Measurements from ENCODE around the gene DAPK2.

The DAPK2 gene

DNA sequence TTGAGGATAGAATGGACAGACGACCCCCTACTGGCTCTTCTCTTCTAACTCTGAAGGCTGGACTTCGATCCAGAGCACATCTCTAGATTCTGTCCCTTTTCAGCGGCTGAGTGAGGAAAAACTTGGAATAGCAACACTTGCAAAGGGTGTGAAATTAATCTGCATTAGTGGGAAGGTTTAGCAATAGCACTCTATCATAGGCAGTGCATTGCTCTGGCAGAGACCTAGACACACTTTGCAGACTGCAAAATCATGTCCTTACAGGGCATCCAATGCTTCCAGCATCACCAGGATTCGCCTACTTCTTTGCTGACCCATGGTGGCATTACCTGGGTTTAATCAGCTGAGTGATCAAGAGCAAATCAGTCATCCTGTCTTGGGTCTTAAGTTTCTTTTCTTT, 43.1 kb downstream of the DAPK2 start:
- H3K27ac ChIP-seq (ENCODE audit: low read length, poor library complexity, severe bottlenecking): no peak overlapping the region
- H3K27me3 ChIP-seq (ENCODE audit: control insufficient read depth in 1 of 2, insufficient read depth in 1 of 2, low read length in 2 of 2): peaks cover 0 to 54% of the 10 kb centered on the region in 2 experiments
- no peak overlapping the region for H2AFZ ChIP-seq (ENCODE audit: low read depth, low read length)
- H2BK15ac ChIP-seq (ENCODE audit: low read depth, poor library complexity, severe bottlenecking): no peak overlapping the region
- no peak overlapping the region for H3K18ac ChIP-seq (ENCODE audit: low read depth in 1 of 2, low read length in 2 of 2)
- no peak overlapping the region for H2AK5ac ChIP-seq (ENCODE audit: low read length, severe bottlenecking)
- H3K23ac ChIP-seq (ENCODE audit: low read length in 2 of 2): no peak overlapping the region
- no peak overlapping the region for H2BK120ac ChIP-seq (ENCODE audit: low read depth, low read length)
- no peaks in the 10 kb centered on the region for H3K9me3 ChIP-seq (ENCODE audit: control insufficient read depth, low read length)
- H3K79me1 ChIP-seq (replicated peaks; ENCODE audit: low read length, poor library complexity, severe bottlenecking): no peaks in the 10 kb centered on the region
- H3K14ac ChIP-seq (ENCODE audit: low read length in 2 of 2): no peak overlapping the region
- no peak overlapping the region for H3K4me2 ChIP-seq (ENCODE audit: low read length, poor library complexity, severe bottlenecking)
- H3K9ac ChIP-seq (ENCODE audit: low read length): no peak overlapping the region
- no peak overlapping the region for H3K4ac ChIP-seq (ENCODE audit: low read depth in 1 of 2, low read length in 2 of 2)
- H2BK5ac ChIP-seq (ENCODE audit: low read depth, low read length, poor library complexity, severe bottlenecking): no peak overlapping the region
- no peak overlapping the region for H2BK12ac ChIP-seq (ENCODE audit: low read length in 2 of 2)
- H4K8ac ChIP-seq (ENCODE audit: low read length): no peak overlapping the region
- no peak overlapping the region for H3K4me3 ChIP-seq (ENCODE audit: insufficient read depth in 1 of 2, low read depth in 1 of 2, low read length in 2 of 2)
- no peak for DNase-seq
- H3K4me1 ChIP-seq (ENCODE audit: control insufficient read depth, insufficient read depth, low read depth, low read length): peaks cover 10% of the 10 kb centered on the region
- H3K36me3 ChIP-seq (ENCODE audit: control insufficient read depth in 1 of 2, insufficient read depth in 2 of 2, low read depth in 1 of 2, low read length in 2 of 2): no peaks in the 10 kb centered on the region
- no peak overlapping the region for H4K91ac ChIP-seq (ENCODE audit: low read length)
- 93% methylated on average over 3 of the region's 4 CpGs for WGBS

DNA sequence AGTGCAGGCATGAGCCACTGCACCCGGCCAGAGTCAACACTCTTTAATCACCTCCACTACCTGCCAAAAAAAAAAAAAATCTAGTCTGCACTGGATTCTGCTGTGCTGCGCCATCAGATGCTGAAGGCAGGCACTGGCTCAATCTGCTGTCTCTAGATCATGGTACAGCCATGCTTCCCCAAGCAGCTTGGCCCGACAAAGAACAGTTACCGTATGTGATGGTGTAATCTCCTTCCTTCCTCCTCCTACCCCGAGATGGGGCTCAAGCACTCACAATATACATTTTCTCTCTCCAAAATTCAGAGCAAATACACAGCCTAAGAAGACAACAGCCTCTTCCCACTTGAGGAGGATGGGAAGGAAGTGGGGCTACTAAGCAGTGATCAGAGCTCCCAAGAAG, 45.1 kb downstream of the DAPK2 start:
- Histone ChIP-seq H3K9me3 (ENCODE audit: control insufficient read depth, low read length) (no peaks in the 10 kb centered on the region), H3K79me1 (replicated peaks; ENCODE audit: low read length, poor library complexity, severe bottlenecking) (no peaks in the 10 kb centered on the region), H2AK5ac (ENCODE audit: low read length, severe bottlenecking) (no peak overlapping the region), H3K23ac (ENCODE audit: low read length in 2 of 2) (no peak overlapping the region), H3K18ac (ENCODE audit: low read depth in 1 of 2, low read length in 2 of 2) (no peak overlapping the region), H3K9ac (ENCODE audit: low read length) (no peak overlapping the region), H2BK15ac (ENCODE audit: low read depth, poor library complexity, severe bottlenecking) (no peak overlapping the region), H3K4me1 (ENCODE audit: control insufficient read depth, insufficient read depth, low read depth, low read length) (peaks cover 12% of the 10 kb centered on the region), H3K36me3 (ENCODE audit: control insufficient read depth in 1 of 2, insufficient read depth in 2 of 2, low read depth in 1 of 2, low read length in 2 of 2) (no peaks in the 10 kb centered on the region), H3K27me3 (ENCODE audit: control insufficient read depth in 1 of 2, insufficient read depth in 1 of 2, low read length in 2 of 2) (peaks cover 0 to 53% of the 10 kb centered on the region in 2 experiments), H2BK5ac (ENCODE audit: low read depth, low read length, poor library complexity, severe bottlenecking) (no peak overlapping the region), H3K4me3 (ENCODE audit: insufficient read depth in 1 of 2, low read depth in 1 of 2, low read length in 2 of 2) (no peak overlapping the region), H3K4me2 (ENCODE audit: low read length, poor library complexity, severe bottlenecking) (no peak overlapping the region), H4K91ac (ENCODE audit: low read length) (no peak overlapping the region), H3K14ac (ENCODE audit: low read length in 2 of 2) (no peak overlapping the region), H2AFZ (ENCODE audit: low read depth, low read length) (no peak overlapping the region), H2BK120ac (ENCODE audit: low read depth, low read length) (no peak overlapping the region), H3K4ac (ENCODE audit: low read depth in 1 of 2, low read length in 2 of 2) (no peak overlapping the region), H2BK12ac (ENCODE audit: low read length in 2 of 2) (no peak overlapping the region), H4K8ac (ENCODE audit: low read length) (no peak overlapping the region), H3K27ac (ENCODE audit: low read length, poor library complexity, severe bottlenecking) (no peak overlapping the region)
- 79% methylated on average over 5 of the region's 5 CpGs for WGBS
- DNase-seq: no peak

DNA sequence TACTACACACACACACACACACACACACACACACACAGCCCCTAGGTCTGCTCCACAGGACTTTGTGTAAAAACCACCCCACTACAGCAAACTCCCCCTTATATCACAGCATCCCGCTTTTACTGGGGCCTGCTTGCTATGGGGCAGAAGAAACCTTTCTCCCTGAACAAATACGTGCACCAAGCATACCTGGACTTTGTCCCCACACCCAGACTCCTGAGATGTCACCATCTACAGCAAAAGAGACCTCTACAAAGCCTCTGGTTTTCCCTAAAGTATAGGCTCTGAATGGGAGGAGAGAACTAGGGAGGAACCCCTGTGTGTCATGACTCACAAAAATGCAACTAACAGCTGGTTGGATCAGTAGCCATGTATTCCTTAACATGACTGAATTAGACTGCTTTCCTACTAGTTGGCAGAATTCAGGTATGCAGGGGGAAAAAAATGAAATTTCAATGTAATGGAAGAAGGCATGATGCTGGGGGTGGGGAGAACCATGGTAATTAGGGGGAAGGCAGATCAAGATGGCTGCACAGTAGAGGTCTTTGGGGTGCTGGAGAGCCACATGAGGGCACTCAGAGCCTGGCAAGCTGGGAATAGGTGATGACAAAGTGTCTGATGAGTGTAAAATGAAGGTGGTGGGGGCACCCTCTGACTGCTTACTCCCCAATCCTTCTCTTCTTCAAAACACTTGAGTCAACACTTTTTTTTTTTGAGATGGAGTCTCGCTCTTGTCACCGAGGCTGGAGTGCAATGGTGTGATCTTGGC, 45.9 kb downstream of the DAPK2 start:
- Histone ChIP-seq H2AFZ (ENCODE audit: low read depth, low read length) (no peak overlapping the region), H3K79me1 (replicated peaks; ENCODE audit: low read length, poor library complexity, severe bottlenecking) (no peaks in the 10 kb centered on the region), H3K9ac (ENCODE audit: low read length) (no peak overlapping the region), H3K4me3 (ENCODE audit: insufficient read depth in 1 of 2, low read depth in 1 of 2, low read length in 2 of 2) (no peak overlapping the region), H2BK5ac (ENCODE audit: low read depth, low read length, poor library complexity, severe bottlenecking) (no peak overlapping the region), H3K27me3 (ENCODE audit: control insufficient read depth in 1 of 2, insufficient read depth in 1 of 2, low read length in 2 of 2) (peaks cover 0 to 48% of the 10 kb centered on the region in 2 experiments), H3K27ac (ENCODE audit: low read length, poor library complexity, severe bottlenecking) (no peak overlapping the region), H4K91ac (ENCODE audit: low read length) (no peak overlapping the region), H3K4me1 (ENCODE audit: control insufficient read depth, insufficient read depth, low read depth, low read length) (peaks cover 12% of the 10 kb centered on the region), H3K14ac (ENCODE audit: low read length in 2 of 2) (no peak overlapping the region), H2BK12ac (ENCODE audit: low read length in 2 of 2) (no peak overlapping the region), H3K36me3 (ENCODE audit: control insufficient read depth in 1 of 2, insufficient read depth in 2 of 2, low read depth in 1 of 2, low read length in 2 of 2) (no peaks in the 10 kb centered on the region), H4K8ac (ENCODE audit: low read length) (no peak overlapping the region), H3K9me3 (ENCODE audit: control insufficient read depth, low read length) (no peaks in the 10 kb centered on the region), H2BK120ac (ENCODE audit: low read depth, low read length) (no peak overlapping the region), H3K4ac (ENCODE audit: low read depth in 1 of 2, low read length in 2 of 2) (no peak overlapping the region), H2BK15ac (ENCODE audit: low read depth, poor library complexity, severe bottlenecking) (no peak overlapping the region), H3K23ac (ENCODE audit: low read length in 2 of 2) (no peak overlapping the region), H3K4me2 (ENCODE audit: low read length, poor library complexity, severe bottlenecking) (no peak overlapping the region), H2AK5ac (ENCODE audit: low read length, severe bottlenecking) (no peak overlapping the region), H3K18ac (ENCODE audit: low read depth in 1 of 2, low read length in 2 of 2) (no peak overlapping the region)
- 91% methylated on average over 3 of the region's 4 CpGs for WGBS
- DNase-seq: no peak

DNA sequence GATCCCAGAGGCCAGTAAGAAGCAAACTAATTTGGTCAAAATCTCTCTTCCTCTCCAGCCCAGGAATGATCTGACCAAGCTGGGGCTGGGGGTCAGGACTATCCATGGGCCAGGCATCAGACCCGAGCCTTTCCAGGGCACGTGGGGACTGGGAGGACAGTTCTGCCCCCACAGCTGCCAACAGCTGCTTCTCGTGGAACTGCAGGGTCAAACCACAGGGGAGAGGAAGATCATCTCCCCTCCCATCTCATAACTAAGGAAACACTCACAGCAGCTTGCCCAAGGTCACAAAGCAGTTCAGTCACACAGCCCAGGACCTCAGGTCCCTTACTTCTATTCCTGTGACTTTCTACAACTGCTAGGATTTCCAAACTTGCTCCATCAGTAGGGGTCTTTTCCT, 47.1 kb downstream of the DAPK2 start:
- H2AK5ac ChIP-seq (ENCODE audit: low read length, severe bottlenecking): no peak overlapping the region
- no peaks in the 10 kb centered on the region for H3K36me3 ChIP-seq (ENCODE audit: control insufficient read depth in 1 of 2, insufficient read depth in 2 of 2, low read depth in 1 of 2, low read length in 2 of 2)
- H3K4ac ChIP-seq (ENCODE audit: low read depth in 1 of 2, low read length in 2 of 2): no peak overlapping the region
- WGBS: 19% methylated on average over 3 of the region's 3 CpGs
- no peak overlapping the region for H4K8ac ChIP-seq (ENCODE audit: low read length)
- H3K18ac ChIP-seq (ENCODE audit: low read depth in 1 of 2, low read length in 2 of 2): no peak overlapping the region
- peaks cover 0 to 36% of the 10 kb centered on the region in 2 experiments for H3K27me3 ChIP-seq (ENCODE audit: control insufficient read depth in 1 of 2, insufficient read depth in 1 of 2, low read length in 2 of 2)
- H2AFZ ChIP-seq (ENCODE audit: low read depth, low read length): no peak overlapping the region
- no peak overlapping the region for H3K27ac ChIP-seq (ENCODE audit: low read length, poor library complexity, severe bottlenecking)
- no peak overlapping the region for H3K4me2 ChIP-seq (ENCODE audit: low read length, poor library complexity, severe bottlenecking)
- H2BK5ac ChIP-seq (ENCODE audit: low read depth, low read length, poor library complexity, severe bottlenecking): no peak overlapping the region
- H4K91ac ChIP-seq (ENCODE audit: low read length): no peak overlapping the region
- no peak overlapping the region for H2BK120ac ChIP-seq (ENCODE audit: low read depth, low read length)
- H3K4me3 ChIP-seq (ENCODE audit: insufficient read depth in 1 of 2, low read depth in 1 of 2, low read length in 2 of 2): no peak overlapping the region
- no peak overlapping the region for H2BK15ac ChIP-seq (ENCODE audit: low read depth, poor library complexity, severe bottlenecking)
- no peaks in the 10 kb centered on the region for H3K79me1 ChIP-seq (replicated peaks; ENCODE audit: low read length, poor library complexity, severe bottlenecking)
- no peak overlapping the region for H3K23ac ChIP-seq (ENCODE audit: low read length in 2 of 2)
- H3K9me3 ChIP-seq (ENCODE audit: control insufficient read depth, low read length): no peaks in the 10 kb centered on the region
- H2BK12ac ChIP-seq (ENCODE audit: low read length in 2 of 2): no peak overlapping the region
- DNase-seq: peak; percentile 75
- peaks cover 12% of the 10 kb centered on the region for H3K4me1 ChIP-seq (ENCODE audit: control insufficient read depth, insufficient read depth, low read depth, low read length)
- H3K14ac ChIP-seq (ENCODE audit: low read length in 2 of 2): no peak overlapping the region
- no peak overlapping the region for H3K9ac ChIP-seq (ENCODE audit: low read length)
